ENCODE results near the gene TLL1.

The TLL1 gene

DNA sequence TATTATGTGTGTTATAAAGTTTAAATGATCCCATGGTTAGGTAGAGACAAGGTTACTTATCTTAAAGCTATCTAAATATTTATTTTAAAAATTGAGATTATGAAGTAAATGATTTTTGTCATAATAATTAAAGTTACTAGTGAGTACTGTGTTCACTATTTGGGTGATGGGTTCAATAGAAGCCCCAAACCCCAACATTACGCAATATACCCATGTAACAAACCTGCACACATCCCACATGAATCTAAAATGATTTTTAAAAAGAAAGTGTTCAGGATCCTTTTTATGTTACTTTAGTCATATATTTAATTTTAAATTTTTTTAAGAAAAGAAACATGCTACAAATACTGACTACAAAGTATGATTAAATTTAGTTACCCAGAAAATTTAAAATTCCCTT lies 193.9 kb downstream of the TLL1 start:
- DNase-seq (ENCODE audit: low spot score) = no peak
- in situ Hi-C loops (cut with MboI; ENCODE audit: low sequenced_read_pairs, unreplicated experiment) = no loop called here
- no peak for TF ChIP-seq CTCF (IDR thresholded peaks at IDR 0.05; ENCODE audit: borderline replicate concordance, control extremely low read depth, extremely low read depth, insufficient read depth, missing control alignments)

GRCh38 chr4:166067915-166068314 lies 194.9 kb downstream of the TLL1 start:
- no peak for DNase-seq (ENCODE audit: low spot score)
- TF ChIP-seq CTCF (IDR thresholded peaks at IDR 0.05; ENCODE audit: borderline replicate concordance, control extremely low read depth, extremely low read depth, insufficient read depth, missing control alignments) = no peak
- in situ Hi-C loops (cut with MboI; ENCODE audit: low sequenced_read_pairs, unreplicated experiment) = no loop called here

- TF ChIP-seq CTCF (IDR thresholded peaks at IDR 0.05; ENCODE audit: borderline replicate concordance, control extremely low read depth, extremely low read depth, insufficient read depth, missing control alignments) = no peak
- in situ Hi-C loops (cut with MboI; ENCODE audit: low sequenced_read_pairs, unreplicated experiment) = no loop called here
- DNase-seq (ENCODE audit: low spot score) = no peak
Measured at GRCh38 chr4:166073783-166074182, 200.7 kb downstream of the TLL1 start.

GRCh38 chr4:166075599-166075998 lies 202.6 kb downstream of the TLL1 start:
- no peak for DNase-seq (ENCODE audit: low spot score)
- TF ChIP-seq CTCF (IDR thresholded peaks at IDR 0.05; ENCODE audit: borderline replicate concordance, control extremely low read depth, extremely low read depth, insufficient read depth, missing control alignments) = no peak
- in situ Hi-C loops (cut with MboI; ENCODE audit: low sequenced_read_pairs, unreplicated experiment) = loop anchor here (25.0 kb wide), 1 partner anchor 538 kb away; no protein-coding TSS in a partner anchor

GRCh38 chr4:166077782-166078181 lies 204.7 kb downstream of the TLL1 start:
- in situ Hi-C loops (cut with MboI; ENCODE audit: low sequenced_read_pairs, unreplicated experiment) = loop anchor here (25.0 kb wide), 1 partner anchor 540 kb away; no protein-coding TSS in a partner anchor

DNA sequence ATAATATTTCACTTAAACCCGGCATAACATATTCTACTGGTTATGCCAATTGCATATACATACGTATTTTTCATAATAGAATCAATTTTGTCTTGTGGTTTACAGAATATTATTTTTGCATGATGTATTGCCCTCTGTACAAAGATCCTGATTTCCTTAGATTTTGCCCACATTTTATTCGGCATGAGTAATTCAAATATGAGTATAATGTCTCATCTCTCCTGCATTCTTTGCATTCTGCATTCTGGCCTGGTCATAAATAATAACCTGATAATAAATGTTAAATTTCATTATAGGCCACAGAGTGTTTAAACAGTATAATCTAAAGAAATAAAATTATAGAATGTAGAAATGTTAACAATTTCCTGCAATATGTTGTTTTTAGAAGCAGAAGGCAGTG lies 205.3 kb downstream of the TLL1 start:
- no peak for DNase-seq (ENCODE audit: low spot score)
- TF ChIP-seq CTCF (IDR thresholded peaks at IDR 0.05; ENCODE audit: borderline replicate concordance, control extremely low read depth, extremely low read depth, insufficient read depth, missing control alignments) = no peak
- in situ Hi-C loops (cut with MboI; ENCODE audit: low sequenced_read_pairs, unreplicated experiment) = loop anchor here (25.0 kb wide), 1 partner anchor 541 kb away; no protein-coding TSS in a partner anchor

More at GRCh38 chr4:166077782-166078181, 204.7 kb downstream of the TLL1 start:
- TF ChIP-seq CTCF (IDR thresholded peaks at IDR 0.05; ENCODE audit: borderline replicate concordance, control extremely low read depth, extremely low read depth, insufficient read depth, missing control alignments) = no peak
- DNase-seq (ENCODE audit: low spot score) = no peak
